Mucosa of descending colon (tissue), 3 donors: ENCODE results near the gene SH2D5. TPM values are rescaled to one million over a fixed set of nuclear protein-coding genes. Genes with fewer than 3 reads are reported as not detected.

ENCODE experiments used
- ATAC-seq: fragments of 200-7000 bp; cut with Tn5 transposase; one replicate; pipeline ENCODE4 v1.9.1; 2020; ENCODE audit warnings: mild to moderate bottlenecking, moderate library complexity
- DNase-seq, 3 donors: peaks; one replicate each; pipeline ENCODE4 v3.0.0-alpha.2; 2020
- H3K36me3 ChIP-seq: fragments of 200-600 bp; one replicate; pipeline ENCODE4 v1.8.0; 2021; ENCODE audit warnings: low read depth, mild to moderate bottlenecking
- H3K4me1 ChIP-seq: fragments of 200-600 bp; one replicate; pipeline ENCODE4 v1.8.0; 2021; ENCODE audit warnings: low read depth, mild to moderate bottlenecking
- H3K4me3 ChIP-seq: fragments of 200-600 bp; one replicate; pipeline ENCODE4 v1.8.0; 2021; ENCODE audit warnings: mild to moderate bottlenecking
- H3K9me3 ChIP-seq: fragments of 200-600 bp; one replicate; pipeline ENCODE4 v1.8.0; 2021; ENCODE audit warnings: mild to moderate bottlenecking
- CTCF ChIP-seq: fragments of 200-600 bp; IDR thresholded peaks from one replicate; pipeline ENCODE4 v1.8.0; 2022; ENCODE audit warnings: antibody characterized with exemption, mild to moderate bottlenecking
- intact Hi-C, 2 donors: fragments of 100-400 bp; cut with DNase I in 1 of 2; cut with micrococcal nuclease in 1 of 2; formaldehyde crosslinking; loops; one replicate each; pipeline versions ENCODE4 v1.11.0 to v1.11.1; 2022; cut with DNase I, micrococcal nuclease
- total RNA-seq, 3 donors: library from RNA; stranded (reverse); fragmentation: NEBNext Ultra II Directional in 2 of 3; extraction: Animal tissue kit (Norgen Biotek cat#: 25700) in 2 of 3; gene quantifications; one replicate each; pipeline versions ENCODE4 v1.2.1 to v1.2.4, GENCODE V29; 2021 to 2023
- donor health status: DM: no; HTN: no; CAD: no; lungs with moderate emphysema.
- donor health status: DM: no; HTN: no; CAD: no.
- donor health status: DM: no; HTN: yes; CAD: no.

Gene SH2D5
- total RNA-seq, 3 donors from 2014 or later = 0.07 to 0.09 TPM; not detected in 1

GRCh38 chr1:20670936-20671335 lies 61.6 kb downstream of the SH2D5 start:
- Histone ChIP-seq H3K4me1 (no peaks in the 10 kb centered on the region), H3K36me3 (no peaks in the 10 kb centered on the region), H3K4me3 (no peak overlapping the region), H3K9me3 (no peaks in the 10 kb centered on the region)
- no peak for TF ChIP-seq CTCF
- no peak for ATAC-seq
- DNase-seq = no peak
- intact Hi-C loops = no loop called here

Other genes starting within 250 kb of the SH2D5 start
- gene CAMK2N1, start 246.5 kb downstream of the SH2D5 start, total RNA-seq = 100 to 1,000 TPM; 162 to 274 (median 163) TPM
- 10 to 100 TPM; 31.5 to 44.9 (median 44.7) TPM for gene MUL1, start 224.6 kb downstream of the SH2D5 start, total RNA-seq
- under 1 TPM; 0.14 to 0.92 (median 0.43) TPM for gene FAM43B, start 180.1 kb downstream of the SH2D5 start, total RNA-seq
- 10 to 100 TPM; 33.9 to 63.8 (median 60.9) TPM for gene CDA, start 143.6 kb downstream of the SH2D5 start, total RNA-seq
- gene PINK1, start 99.2 kb downstream of the SH2D5 start, total RNA-seq = 100 to 1,000 TPM in 2 of 3 donors, 10 to 100 TPM in 1; 75.4 to 141 (median 111) TPM
- 100 to 1,000 TPM; 103 to 263 (median 159) TPM for gene DDOST, start 71.3 kb downstream of the SH2D5 start, total RNA-seq
- gene KIF17, start 14.7 kb downstream of the SH2D5 start, total RNA-seq = under 1 TPM; 0.20 to 0.63 (median 0.53) TPM
- gene HP1BP3, start 54.6 kb upstream of the SH2D5 start, total RNA-seq = 100 to 1,000 TPM; 168 to 276 (median 246) TPM